Cerebellar nuclear complex (tissue), 1 donor: ENCODE results near the gene DPYSL4.
A peak's percentile ranks its signal among the peaks of the same experiment; 100 is the strongest.

Experiments used
- DNase-seq, 2 experiments: peaks; one replicate each; lab custom pipeline; 2025; lab: John Stamatoyannopoulos, UW

DPYSL4 gene

DNA sequence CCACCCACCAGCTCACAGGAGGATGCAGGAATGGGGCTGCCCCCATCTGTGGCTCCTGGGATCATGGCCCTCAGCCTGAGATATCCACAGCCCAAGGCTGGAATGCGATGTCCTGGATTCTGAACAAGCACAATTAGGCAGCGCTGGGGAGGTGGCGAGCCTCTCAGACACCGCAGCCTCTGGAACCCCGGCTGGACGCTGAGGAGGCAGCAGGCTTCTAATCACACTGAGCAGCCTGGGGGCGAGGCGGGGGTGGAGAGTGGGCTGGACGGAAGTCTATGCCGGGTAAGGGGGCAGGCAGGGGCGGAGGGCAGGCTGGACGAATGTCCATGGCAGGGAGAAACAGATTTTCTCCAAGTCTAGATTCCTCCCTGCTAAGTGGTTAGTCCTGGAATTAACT is 56.4 kb downstream of the DPYSL4 start:
- DNase-seq = no peak

GRCh38 chr10:132243626-132244025 is 56.9 kb downstream of the DPYSL4 start:
- DNase-seq = no peak

GRCh38 chr10:132245056-132245455 is 58.3 kb downstream of the DPYSL4 start:
- DNase-seq = no peak

- DNase-seq = no peak
Measured at GRCh38 chr10:132246296-132246695, 59.5 kb downstream of the DPYSL4 start.

- no peak for DNase-seq
Measured at GRCh38 chr10:132247943-132248342, 61.2 kb downstream of the DPYSL4 start.

DNA sequence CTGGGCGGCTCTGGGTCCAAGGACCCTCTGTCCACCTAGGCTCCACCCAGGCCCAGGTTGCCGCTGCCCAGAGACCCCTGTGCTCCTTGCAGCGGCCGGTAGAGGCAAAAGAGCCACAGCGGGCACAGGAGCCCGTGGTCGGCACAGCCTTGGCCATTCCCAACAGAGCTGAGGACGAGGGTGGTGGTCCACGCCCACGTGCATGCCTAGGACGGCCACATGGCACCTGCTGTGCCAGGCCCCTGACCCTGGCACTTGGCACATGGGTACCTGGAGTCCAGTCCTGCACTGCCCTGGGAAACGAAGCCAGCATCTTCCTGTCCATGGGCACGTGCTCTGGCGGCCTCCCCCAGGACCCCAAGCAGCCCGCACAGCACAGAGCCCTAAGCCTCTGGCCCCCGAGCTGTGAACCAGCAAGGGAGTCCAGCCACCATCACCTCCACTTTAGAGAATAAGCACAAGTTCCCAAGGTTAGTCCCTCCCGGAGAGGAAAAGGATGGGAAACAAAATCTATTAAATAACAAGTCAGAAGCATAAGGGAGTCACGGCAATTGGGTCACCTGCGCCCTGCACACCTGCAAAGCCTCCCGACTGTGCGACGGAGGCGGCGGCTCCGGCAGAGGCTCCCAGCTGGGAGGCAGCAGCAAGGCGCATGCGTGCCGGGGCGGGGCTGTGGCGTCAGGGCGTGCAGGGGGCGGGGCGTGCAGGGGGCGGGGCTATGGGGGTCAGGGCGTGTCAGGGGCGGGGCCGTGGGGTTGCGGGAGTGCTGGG is 61.9 kb downstream of the DPYSL4 start:
- DNase-seq = no peak

DNA sequence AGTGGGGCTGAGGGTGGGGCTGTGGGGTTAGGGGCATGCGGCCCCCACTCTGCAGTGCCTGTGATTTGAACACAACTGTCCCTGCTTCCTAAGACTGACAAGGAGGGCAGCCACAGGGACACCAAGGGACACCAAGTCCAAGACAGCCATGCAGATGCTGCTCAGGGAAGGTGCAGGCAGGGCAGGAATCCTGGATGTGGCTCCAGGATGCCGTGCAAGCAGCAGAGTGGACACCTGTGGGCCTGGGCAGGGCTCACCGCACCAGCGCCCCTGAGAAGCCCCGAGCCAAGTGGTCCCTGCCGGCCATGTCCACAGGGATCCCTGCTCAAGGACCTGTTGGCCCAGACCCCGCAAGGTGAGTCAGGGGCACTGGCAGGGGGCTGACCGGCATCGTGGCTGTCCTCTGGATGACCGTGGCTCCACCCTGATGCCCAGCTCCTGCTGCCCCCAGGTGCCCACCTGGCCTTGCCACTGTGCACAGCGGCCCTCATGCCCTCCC is 62.5 kb downstream of the DPYSL4 start:
- DNase-seq = no peak

DNA sequence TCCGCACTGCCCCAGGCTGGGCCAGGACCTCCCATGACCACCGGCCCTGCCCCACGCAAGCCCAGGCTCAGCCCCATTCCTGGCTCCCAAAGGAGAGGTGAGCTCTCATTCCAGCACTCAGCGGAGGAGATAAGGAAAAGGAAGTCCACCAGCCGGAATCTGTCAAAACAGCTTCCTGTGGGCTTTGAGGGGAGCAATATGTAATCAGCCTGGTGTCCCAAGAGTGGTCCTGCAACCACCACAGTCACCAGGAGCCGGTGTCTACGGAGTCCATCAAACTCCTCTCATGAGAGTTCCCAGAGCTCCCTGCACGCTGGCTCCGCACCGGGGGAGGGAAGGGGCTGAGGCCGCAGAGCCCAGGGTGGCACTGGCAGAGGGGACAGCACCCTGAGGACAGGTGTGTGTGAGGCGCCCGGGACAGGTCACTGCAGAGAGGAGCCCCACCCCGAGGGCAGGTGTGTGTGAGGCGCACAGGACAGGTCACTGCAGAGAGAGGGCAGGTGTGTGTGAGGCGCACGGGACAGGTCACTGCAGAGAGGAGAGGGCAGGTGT is 63.2 kb downstream of the DPYSL4 start:
- DNase-seq = no peak

GRCh38 chr10:132250481-132251475 is 64.0 kb downstream of the DPYSL4 start:
- no peak for DNase-seq

GRCh38 chr10:132251928-132252327 is 65.2 kb downstream of the DPYSL4 start:
- DNase-seq = no peak

GRCh38 chr10:132252412-132252811 is 65.7 kb downstream of the DPYSL4 start:
- DNase-seq = no peak

- DNase-seq = peak in 1 of 2 experiments; percentile 32
Measured at GRCh38 chr10:132253092-132253687, 66.4 kb downstream of the DPYSL4 start.

DNA sequence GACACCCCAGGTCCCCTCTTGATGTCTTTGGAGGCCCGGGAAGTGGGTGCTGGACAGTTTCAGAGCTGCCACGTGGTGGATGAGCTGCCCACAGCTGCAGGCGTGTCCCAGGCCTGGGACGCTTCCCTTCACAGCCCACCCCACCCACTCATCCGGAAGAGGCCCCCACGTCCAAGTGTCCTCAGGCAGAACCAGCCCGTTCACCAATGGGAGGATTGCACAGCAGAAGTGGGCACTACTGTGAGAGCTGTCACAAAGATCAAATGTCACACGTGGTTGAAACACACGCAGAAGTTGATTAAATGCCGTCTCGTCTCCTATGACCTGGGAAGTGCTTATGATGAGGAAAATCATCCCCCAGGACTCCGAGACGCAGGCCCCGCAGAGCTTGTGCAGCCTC is 68.1 kb downstream of the DPYSL4 start:
- no peak for DNase-seq
